ENCODE results near the gene NSL1.
"Not testable (repeated sequence)": the region's sequence is repeated elsewhere in the genome, so short reads cannot be mapped to it uniquely, and the experiment has no call there.

Gene NSL1

DNA sequence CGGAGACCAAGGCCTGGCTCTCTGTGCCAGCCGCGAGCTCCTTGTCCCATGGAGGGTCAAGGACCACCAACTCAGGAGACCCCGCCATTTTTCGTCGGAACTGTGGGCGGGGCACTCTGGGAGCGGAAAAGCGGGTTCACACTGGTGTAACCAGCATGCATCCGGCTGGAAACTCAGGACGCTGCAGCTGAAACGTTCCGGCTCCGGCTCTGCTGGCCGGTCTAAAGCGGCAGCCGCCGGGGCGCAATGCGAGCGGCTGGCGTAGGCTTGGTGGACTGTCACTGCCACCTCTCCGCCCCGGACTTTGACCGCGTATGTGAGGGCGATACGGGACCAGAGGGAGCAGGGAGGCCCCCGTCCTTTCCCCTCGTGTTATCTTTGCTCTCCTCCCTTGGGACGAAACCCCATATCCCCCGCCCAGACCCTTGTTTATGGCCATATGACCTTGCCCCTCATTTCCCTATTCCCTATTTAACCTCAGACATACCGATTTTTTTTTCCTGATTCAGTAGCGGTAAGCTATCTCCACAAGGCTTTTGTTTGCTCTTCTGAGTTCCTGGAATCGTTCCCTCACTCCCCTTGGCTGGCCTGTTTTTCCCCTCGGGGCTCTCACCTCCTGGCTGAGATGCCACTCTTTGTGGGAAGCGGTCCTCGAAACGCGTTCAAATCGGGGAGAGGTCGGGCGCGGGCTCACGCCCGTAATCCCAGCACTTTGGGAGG lies at the start of gene NSL1, which contains the start of gene TATDN3:
Gene NSL1 (minus strand): TSS at position 102 of the 720 bp plus-strand sequence. CDS start 14 bp downstream, at position 88.
Gene TATDN3 (plus strand): TSS at position 219 of the 720 bp plus-strand sequence. CDS start 28 bp downstream, at position 247.
- peak; percentile 85 for DNase-seq (ENCODE audit: low read depth)

DNA sequence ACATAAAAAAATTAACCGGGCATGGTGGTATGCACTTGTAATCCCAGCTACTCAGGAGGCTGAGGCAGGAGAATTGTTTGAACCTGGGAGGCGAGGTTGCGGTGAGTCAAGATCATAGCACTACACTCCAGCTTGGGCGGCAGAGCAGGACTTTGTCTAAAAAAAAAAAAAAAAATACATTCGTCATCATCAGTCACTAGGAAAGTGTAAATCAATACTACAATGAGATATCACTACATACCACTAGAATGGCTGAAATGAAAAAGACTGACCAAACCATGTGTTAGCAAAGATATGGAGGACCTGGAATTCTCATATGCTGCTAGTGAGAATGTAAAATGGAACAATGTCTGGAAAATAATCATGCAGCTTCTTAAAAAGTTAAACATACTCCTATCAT lies 46.6 kb upstream of the NSL1 start:
- DNase-seq (ENCODE audit: low read depth): no peak

- not testable (repeated sequence) for DNase-seq (ENCODE audit: low read depth)
Observed at GRCh38 chr1:212833211-212834207, 41.9 kb upstream of the NSL1 start.

DNA sequence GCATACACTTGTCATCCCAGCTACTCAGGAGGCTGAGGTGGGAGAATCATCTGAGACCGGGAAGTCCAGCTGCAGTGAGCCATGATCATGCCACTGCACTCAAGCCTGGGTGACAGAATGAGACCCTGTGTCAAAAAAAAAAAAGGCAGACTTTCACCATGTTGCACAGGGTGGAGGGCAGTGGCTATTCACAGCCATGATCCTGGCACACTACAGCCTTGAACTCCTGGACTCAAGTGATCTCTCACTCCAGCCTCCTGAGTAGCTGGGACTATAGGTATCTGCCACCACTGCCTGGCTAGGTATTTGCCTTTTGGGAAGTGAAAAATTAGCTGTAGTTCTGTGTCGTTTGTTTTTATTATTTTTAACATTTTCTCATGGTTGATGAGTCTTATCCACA lies 36.8 kb upstream of the NSL1 start:
- no peak for DNase-seq (ENCODE audit: low read depth)

GRCh38 chr1:212827831-212828278 lies 36.3 kb upstream of the NSL1 start:
- DNase-seq (ENCODE audit: low read depth): no peak

DNA sequence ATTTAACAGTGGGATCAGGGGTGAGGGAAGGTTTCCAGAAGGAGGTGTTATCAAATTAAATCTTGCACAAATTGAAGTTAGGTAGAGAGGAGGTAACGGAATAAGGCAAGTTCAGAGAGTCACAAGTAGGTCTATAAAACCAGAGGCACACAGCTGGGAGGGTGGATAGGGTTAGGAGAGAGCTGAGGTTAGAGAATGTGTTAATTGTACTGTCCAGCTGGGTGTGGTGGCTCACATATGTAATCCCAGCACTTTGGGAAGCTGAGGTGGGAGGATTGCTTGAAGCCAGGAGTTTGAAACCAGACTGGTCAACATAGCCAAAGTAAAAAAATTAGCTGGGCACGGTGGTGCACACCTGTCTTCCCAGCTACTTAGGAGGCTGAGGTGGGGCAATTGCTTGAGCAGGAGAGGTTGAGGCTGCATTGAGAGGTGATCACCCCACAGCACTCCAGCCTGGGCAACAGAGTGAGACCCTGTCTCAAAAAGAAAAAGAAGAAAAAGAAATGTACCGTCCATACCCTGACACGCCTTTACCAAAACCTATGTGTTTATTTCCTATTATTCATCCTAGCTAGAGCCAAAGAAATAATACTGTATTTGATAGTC lies 35.7 kb upstream of the NSL1 start:
- no peak for DNase-seq (ENCODE audit: low read depth)

DNA sequence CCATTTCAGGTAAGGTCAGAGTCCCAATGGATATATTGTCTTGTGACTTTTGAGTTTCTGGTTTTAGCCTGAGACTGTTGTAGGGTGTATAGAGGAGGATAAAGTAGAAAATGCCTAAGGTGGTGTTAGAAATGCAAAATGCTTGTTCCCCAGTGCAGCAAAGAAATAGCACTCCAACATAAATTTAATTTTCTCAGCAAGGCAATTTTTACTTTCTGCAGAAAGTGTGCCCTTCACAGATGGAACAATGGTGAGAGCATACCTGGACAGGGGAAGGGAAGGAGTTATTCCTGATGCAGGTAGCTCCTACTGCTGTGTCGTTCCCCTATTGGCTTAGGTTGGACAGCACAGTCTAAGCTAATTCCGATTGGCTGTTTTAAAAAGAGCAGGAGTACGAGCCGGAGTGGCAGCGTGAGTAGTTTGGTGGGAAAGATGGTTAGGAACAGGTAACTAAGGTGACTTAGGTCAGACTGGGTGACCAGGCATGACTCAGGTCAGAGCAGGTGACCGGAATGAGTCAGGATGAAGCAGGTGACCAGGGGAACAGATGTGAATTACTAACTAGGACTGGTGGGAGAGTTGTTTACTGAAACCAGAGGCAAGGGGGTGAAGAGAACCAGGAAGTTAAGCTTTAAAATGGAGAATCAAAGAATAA lies 34.3 kb upstream of the NSL1 start:
- DNase-seq (ENCODE audit: low read depth): no peak

GRCh38 chr1:212824201-212824600 lies 32.6 kb upstream of the NSL1 start:
- DNase-seq (ENCODE audit: low read depth): no peak

DNA sequence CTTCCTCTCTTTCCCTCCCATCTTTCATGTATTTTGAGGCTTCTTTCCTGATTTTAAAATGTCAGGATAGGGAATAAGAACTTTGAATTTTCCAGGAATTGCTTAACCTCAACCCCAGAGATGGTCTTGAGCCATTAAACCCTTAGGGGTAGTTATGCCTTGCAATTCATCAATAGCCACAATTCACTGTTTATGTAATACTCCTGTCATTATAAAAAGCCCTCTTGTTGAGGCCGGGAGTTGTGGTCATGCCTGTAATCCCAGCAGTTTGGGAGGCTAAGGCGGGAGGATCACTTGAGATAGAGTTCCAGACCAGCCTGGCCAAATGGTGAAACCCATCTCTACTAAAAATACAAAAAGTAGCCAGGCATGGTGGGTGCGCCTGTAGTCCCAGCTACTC lies 31.4 kb upstream of the NSL1 start:
- no peak for DNase-seq (ENCODE audit: low read depth)

- no peak for DNase-seq (ENCODE audit: low read depth)
Observed at GRCh38 chr1:212820969-212821368, 29.4 kb upstream of the NSL1 start.

DNA sequence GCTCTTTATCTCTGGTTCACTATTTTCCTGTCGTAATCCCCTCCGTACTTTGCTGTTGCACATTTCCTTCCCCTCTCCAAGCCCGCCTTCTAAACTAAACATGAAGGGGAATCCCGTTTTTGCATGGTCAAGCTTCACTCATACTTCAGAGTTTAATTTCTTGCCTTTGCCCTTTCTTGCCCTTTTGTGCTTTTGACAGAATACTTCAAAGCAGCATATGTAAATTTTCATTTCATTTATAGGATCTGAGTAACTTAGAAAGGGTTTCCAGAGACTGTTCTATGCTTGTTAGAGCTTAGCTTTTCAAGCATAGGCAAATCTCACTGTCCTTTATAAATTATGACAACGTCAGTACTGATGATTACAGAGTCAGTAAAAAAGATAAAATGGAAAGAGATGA lies 28.1 kb upstream of the NSL1 start:
- no peak for DNase-seq (ENCODE audit: low read depth)

DNA sequence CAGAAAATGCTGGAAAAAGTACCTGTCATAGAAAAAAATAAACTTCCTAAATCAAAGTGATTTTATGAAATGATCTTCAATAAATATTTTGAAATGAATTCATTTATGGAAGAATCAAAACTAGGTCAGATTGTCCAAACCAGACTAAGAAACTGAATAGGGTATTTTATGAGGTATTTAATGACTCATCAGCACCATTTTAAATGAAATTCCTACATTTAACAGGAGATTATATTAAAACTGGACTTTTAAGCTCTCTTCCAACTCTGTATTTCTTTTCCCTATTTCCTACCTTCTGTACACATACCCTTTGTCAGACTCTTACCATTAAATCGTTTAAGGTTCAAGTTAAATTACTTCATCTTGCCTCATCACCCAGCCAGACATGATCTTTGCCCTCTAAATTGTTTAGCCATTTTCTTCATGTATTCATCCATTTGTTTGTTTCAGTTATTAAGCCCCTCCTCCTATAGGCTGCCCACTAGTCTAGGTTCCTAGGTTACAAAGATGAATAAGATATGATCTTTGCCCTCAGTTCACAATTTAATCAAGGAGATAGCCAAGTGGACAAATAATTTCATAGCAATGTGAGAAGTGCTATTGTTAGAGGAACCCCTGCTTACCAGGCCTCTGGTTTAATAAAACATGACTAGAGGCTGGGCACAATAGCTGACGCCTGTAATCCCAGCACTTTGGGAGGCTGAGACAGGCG lies 25.1 kb upstream of the NSL1 start:
- DNase-seq (ENCODE audit: low read depth): no peak

DNA sequence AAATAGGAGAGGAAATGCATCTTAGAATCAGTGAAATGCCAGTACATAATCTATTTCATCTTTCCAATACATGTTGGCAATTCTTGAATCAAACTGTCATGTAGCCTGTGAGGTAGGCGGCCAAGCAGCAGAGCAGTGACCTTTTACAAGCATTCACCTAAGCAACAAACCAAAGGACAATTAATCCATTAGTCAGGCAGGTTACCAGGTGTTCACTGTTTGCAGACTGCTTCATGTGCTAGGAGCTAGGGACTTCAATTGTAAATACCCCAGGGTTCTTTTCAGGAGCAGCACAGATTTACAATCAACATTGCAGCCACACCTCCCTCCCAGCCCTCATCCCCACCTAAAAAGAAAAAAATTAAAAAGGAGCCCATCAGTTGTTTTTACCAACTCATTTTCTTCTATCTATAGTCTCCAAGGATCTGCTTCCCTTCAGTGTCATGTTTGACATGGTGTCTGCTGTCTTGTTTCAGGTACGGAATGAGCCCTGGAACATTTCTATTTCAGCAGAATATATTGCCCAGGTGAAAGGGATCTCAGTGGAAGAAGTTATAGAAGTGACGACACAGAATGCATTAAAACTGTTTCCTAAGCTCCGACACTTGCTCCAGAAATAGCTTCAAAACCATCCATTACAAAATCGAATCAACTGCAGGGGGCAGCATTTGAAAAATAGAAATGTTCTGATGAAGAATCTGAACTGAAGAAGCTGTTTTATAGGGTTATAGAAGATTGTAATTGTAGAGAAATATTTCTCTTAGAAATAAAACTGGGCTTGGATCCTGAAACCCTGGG lies 23.2 kb upstream of the NSL1 start:
- peak; percentile 3 for DNase-seq (ENCODE audit: low read depth)

- no peak for DNase-seq (ENCODE audit: low read depth)
Observed at GRCh38 chr1:212805767-212806166, 14.2 kb upstream of the NSL1 start.

GRCh38 chr1:212797681-212798080 lies 6.1 kb upstream of the NSL1 start:
- DNase-seq (ENCODE audit: low read depth): no peak

DNA sequence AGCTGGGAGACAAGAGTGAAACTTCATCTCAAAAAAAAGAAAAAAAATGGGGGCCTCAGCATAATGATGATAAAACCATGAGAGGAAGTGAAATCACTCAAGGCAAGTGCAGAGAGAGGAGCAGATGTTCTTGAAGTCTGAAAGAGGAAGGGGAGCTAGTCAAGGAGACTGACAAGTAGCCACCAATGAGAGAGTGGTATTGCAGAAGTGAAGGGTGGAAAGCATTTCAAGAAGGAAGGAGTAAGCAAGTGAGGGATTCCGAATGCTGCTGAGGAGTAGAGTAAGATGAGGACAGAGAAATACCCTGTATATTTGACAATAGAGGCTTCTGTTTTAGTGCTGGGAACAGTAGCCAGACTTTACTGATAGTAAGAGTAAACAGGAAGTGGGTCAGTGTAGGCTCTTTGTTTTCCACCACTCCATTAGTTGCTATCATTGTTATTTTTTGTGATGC lies 3.0 kb upstream of the NSL1 start:
- DNase-seq (ENCODE audit: low read depth): no peak

GRCh38 chr1:212792396-212792908 lies 875 bp upstream of the NSL1 start:
- no peak for DNase-seq (ENCODE audit: low read depth)

DNA sequence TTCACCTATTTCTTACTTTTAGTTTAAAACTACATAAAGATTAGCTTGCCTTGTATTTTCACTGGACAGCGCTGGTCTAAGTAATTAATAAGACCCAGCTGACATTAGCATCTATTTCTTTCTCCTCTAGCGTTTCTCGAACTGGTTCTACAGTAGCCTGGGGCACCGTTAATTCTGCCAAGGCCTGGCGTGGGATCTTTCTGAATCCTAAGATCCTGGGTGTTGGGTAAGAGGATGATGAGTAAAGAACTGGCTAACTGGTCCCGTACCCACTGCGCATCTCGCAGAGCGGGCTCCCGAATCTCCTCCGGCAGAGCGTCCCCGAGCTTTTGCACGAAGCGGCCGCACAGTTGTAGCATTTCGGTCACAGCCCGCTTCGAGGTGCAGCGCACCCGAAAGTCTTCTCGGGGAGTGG lies 309 bp downstream of the NSL1 start:
- peak; percentile 65 for DNase-seq (ENCODE audit: low read depth)

DNA sequence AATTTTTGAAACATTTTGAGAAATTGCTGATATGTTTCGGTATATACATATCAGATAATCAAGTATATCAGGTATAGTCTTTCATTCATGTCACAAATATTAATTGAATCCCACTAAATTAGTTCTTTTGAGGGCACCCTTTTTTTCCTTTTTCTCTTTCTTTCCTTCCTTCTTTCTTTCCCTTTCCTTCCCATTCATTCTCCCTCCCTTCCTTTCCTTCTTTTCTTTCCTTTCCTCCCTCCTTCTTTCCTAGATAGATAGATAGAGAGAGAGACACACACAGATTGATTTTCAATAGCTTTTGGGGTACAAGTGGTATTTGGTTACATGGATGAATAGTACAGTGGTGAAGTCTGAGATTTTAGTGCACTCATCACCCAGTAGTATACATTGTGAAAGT lies 5.7 kb downstream of the NSL1 start:
- DNase-seq (ENCODE audit: low read depth): no peak

DNA sequence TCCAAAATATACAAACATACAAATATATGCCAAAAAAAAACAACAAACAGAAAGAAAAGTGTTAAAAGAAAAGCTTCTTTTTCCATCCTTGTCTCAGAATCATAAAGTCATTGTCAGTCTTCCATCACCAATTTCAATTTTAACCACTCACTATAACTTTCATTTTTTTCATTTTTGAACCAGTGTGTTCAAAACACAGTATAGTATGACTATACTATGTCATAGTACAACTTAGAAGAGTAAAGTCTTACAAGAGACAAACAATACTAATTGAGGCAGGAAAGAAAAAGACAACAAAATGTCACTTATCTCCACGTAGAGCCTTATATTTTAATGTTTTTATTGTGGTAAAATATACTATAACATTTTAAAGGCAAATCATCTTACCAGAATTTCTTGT lies 7.6 kb downstream of the NSL1 start:
- no peak for DNase-seq (ENCODE audit: low read depth)
